ENCODE data around the gene BRICD5. TPM values are rescaled to one million over a fixed set of nuclear protein-coding genes. Genes with fewer than 3 reads are reported as not detected.
"Not testable (repeated sequence)": the region's sequence is repeated elsewhere in the genome, so short reads cannot be mapped to it uniquely, and the experiment has no call there.

The BRICD5 gene
- polyA plus RNA-seq = under 1 TPM in 2 of 3 donors, not detected in 1; 0.10 to 0.36 TPM

- H3K4me1 Mint-ChIP-seq = peaks cover 24 to 30% of the 10 kb centered on the region in 2 donors
- no peak within 1 kb of the TSS for H3K4me3 Mint-ChIP-seq
- no peaks in the 10 kb centered on the region for H3K9me3 Mint-ChIP-seq
- H3K27me3 Mint-ChIP-seq (ENCODE audit: low read depth in 3 of 3) = peaks cover 4 to 16% (median 11%) of the 10 kb centered on the region in 3 donors
- no peak for DNase-seq
- H3K27ac Mint-ChIP-seq = no peak within 1 kb of the TSS
- peaks cover 0 to 6% (median 0%) of the 10 kb centered on the region in 3 donors for H3K36me3 Mint-ChIP-seq
Observed at GRCh38 chr16:2210386-2211365, at the start of gene BRICD5. Gene BRICD5 (minus strand): TSS chr16:2210863. CDS start chr16:2210833, 30 bp downstream.

- Mint-ChIP-seq H3K9me3 (no peaks in the 10 kb centered on the region), H3K4me1 (peaks cover 8 to 14% of the 10 kb centered on the region in 2 donors), H3K27me3 (ENCODE audit: low read depth in 3 of 3) (peaks cover 0 to 7% (median 3%) of the 10 kb centered on the region in 3 donors), H3K4me3 (no peak overlapping the region), H3K27ac (no peak overlapping the region), H3K36me3 (peaks cover 6 to 40% (median 21%) of the 10 kb centered on the region in 3 donors)
- DNase-seq = no peak
Observed at GRCh38 chr16:2260250-2260649, 49.6 kb upstream of the BRICD5 start.

- DNase-seq; H3K4me1 Mint-ChIP-seq; H3K27me3 Mint-ChIP-seq (ENCODE audit: low read depth in 3 of 3); H3K4me3 Mint-ChIP-seq; H3K9me3 Mint-ChIP-seq: not testable (repeated sequence)
- H3K27ac Mint-ChIP-seq = peak overlapping the region in 2 of 6 donors; percentile 27 to 45
- peaks cover 6 to 42% (median 19%) of the 10 kb centered on the region in 3 donors for H3K36me3 Mint-ChIP-seq
Observed at GRCh38 chr16:2258530-2258929, 47.9 kb upstream of the BRICD5 start.

- Mint-ChIP-seq H3K9me3 (no peaks in the 10 kb centered on the region), H3K4me1 (no peaks in the 10 kb centered on the region), H3K36me3 (peaks cover 6 to 47% (median 24%) of the 10 kb centered on the region in 3 donors), H3K4me3 (no peak overlapping the region), H3K27ac (no peak overlapping the region), H3K27me3 (ENCODE audit: low read depth in 3 of 3) (peaks cover 0 to 7% (median 5%) of the 10 kb centered on the region in 3 donors)
- no peak for DNase-seq
Observed at GRCh38 chr16:2257726-2258125, 47.1 kb upstream of the BRICD5 start.

- no peak for DNase-seq
- Mint-ChIP-seq H3K9me3 (no peaks in the 10 kb centered on the region), H3K27ac (peak overlapping the region in 2 of 6 donors; percentile 49 to 71), H3K36me3 (peaks cover 6 to 37% (median 24%) of the 10 kb centered on the region in 3 donors), H3K4me1 (no peaks in the 10 kb centered on the region), H3K4me3 (peak overlapping the region in 1 of 5 donors; percentile 46), H3K27me3 (ENCODE audit: low read depth in 3 of 3) (peaks cover 0 to 5% (median 4%) of the 10 kb centered on the region in 3 donors)
Observed at GRCh38 chr16:2256531-2257140, 46.0 kb upstream of the BRICD5 start.

GRCh38 chr16:2253293-2253692 lies 42.6 kb upstream of the BRICD5 start:
- Mint-ChIP-seq H3K27me3 (ENCODE audit: low read depth in 3 of 3) (peaks cover 0 to 8% (median 4%) of the 10 kb centered on the region in 3 donors), H3K4me3 (peak overlapping the region in 1 of 5 donors; percentile 47), H3K27ac (peak overlapping the region in 4 of 6 donors; percentile 35 to 81 (median 60)), H3K9me3 (no peaks in the 10 kb centered on the region), H3K36me3 (peaks cover 6 to 29% (median 17%) of the 10 kb centered on the region in 3 donors), H3K4me1 (peaks cover 8 to 9% of the 10 kb centered on the region in 2 donors)
- no peak for DNase-seq

GRCh38 chr16:2252806-2253148 lies 42.1 kb upstream of the BRICD5 start:
- Mint-ChIP-seq H3K36me3 (peaks cover 6 to 26% (median 16%) of the 10 kb centered on the region in 3 donors), H3K27ac (peak overlapping the region; percentile 35 to 81 (median 54)), H3K27me3 (ENCODE audit: low read depth in 3 of 3) (peaks cover 0 to 8% (median 4%) of the 10 kb centered on the region in 3 donors), H3K9me3 (no peaks in the 10 kb centered on the region), H3K4me1 (peaks cover 8 to 9% of the 10 kb centered on the region in 2 donors), H3K4me3 (peak overlapping the region in 4 of 5 donors; percentile 33 to 67 (median 50))
- no peak for DNase-seq

- peaks cover 8 to 9% of the 10 kb centered on the region in 2 donors for H3K4me1 Mint-ChIP-seq
- peak within 1 kb of the TSS; percentile 86 to 90 (median 88) for H3K4me3 Mint-ChIP-seq
- H3K9me3 Mint-ChIP-seq = no peaks in the 10 kb centered on the region
- peaks cover 1 to 16% (median 11%) of the 10 kb centered on the region in 3 donors for H3K36me3 Mint-ChIP-seq
- H3K27ac Mint-ChIP-seq = peak within 1 kb of the TSS; percentile 76 to 90 (median 87)
- peaks cover 0 to 8% (median 4%) of the 10 kb centered on the region in 3 donors for H3K27me3 Mint-ChIP-seq (ENCODE audit: low read depth in 3 of 3)
- peak; percentile 87 to 89 (median 87) for DNase-seq
Observed at GRCh38 chr16:2251296-2252111, 40.8 kb upstream of the BRICD5 start, which contains the start of gene ECI1. Gene ECI1 (minus strand): TSS chr16:2251587. CDS start chr16:2251566, 21 bp downstream.

GRCh38 chr16:2250652-2251295 lies 40.1 kb upstream of the BRICD5 start:
- H3K4me1 Mint-ChIP-seq = peaks cover 8 to 9% of the 10 kb centered on the region in 2 donors
- peaks cover 0 to 13% (median 10%) of the 10 kb centered on the region in 3 donors for H3K36me3 Mint-ChIP-seq
- peak overlapping the region; percentile 76 to 90 (median 87) for H3K27ac Mint-ChIP-seq
- H3K9me3 Mint-ChIP-seq = no peaks in the 10 kb centered on the region
- H3K27me3 Mint-ChIP-seq (ENCODE audit: low read depth in 3 of 3) = peaks cover 0 to 6% (median 4%) of the 10 kb centered on the region in 3 donors
- peak overlapping the region; percentile 86 to 90 (median 88) for H3K4me3 Mint-ChIP-seq
- DNase-seq = no peak

- DNase-seq = no peak
- peaks cover 0 to 5% (median 0%) of the 10 kb centered on the region in 3 donors for H3K27me3 Mint-ChIP-seq (ENCODE audit: low read depth in 3 of 3)
- no peak overlapping the region for H3K27ac Mint-ChIP-seq
- H3K4me3 Mint-ChIP-seq = no peak overlapping the region
- no peaks in the 10 kb centered on the region for H3K9me3 Mint-ChIP-seq
- H3K4me1 Mint-ChIP-seq = peaks cover 8 to 9% of the 10 kb centered on the region in 2 donors
- peaks cover 0 to 4% (median 4%) of the 10 kb centered on the region in 3 donors for H3K36me3 Mint-ChIP-seq
Observed at GRCh38 chr16:2246301-2246885, 35.7 kb upstream of the BRICD5 start.

- no peaks in the 10 kb centered on the region for H3K9me3 Mint-ChIP-seq
- H3K36me3 Mint-ChIP-seq = peaks cover 0 to 4% (median 4%) of the 10 kb centered on the region in 3 donors
- no peak for DNase-seq
- peaks cover 0 to under 1% of the 10 kb centered on the region in 2 donors for H3K4me1 Mint-ChIP-seq
- H3K27me3 Mint-ChIP-seq (ENCODE audit: low read depth in 3 of 3) = peaks cover 0 to 2% (median 0%) of the 10 kb centered on the region in 3 donors
- no peak overlapping the region for H3K4me3 Mint-ChIP-seq
- H3K27ac Mint-ChIP-seq = no peak overlapping the region
Observed at GRCh38 chr16:2244926-2245795, 34.5 kb upstream of the BRICD5 start.
